ENCODE results near the gene PPM1M.
"Not testable (repeated sequence)": the region's sequence is repeated elsewhere in the genome, so short reads cannot be mapped to it uniquely, and the experiment has no call there.

The PPM1M gene

DNA sequence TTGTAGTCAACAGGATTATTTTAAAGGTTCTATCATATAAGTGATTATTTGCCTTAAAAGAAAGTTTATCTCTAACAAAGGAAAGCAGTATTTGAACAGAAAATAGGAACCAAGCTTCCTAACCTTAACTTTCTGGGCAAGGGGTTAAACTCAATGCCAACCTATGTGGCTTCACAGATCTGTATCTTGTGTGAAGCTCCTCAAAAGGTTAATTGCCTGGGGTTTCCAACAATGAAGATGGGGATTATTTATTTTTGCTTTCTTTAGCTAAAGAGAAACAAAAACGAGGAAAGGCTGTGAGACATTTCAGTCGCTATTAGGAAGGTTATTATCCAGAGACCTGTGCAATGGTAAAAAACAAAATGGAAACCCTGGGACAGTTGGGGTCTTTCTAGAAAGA lies 34.0 kb downstream of the PPM1M start:
- DNase-seq: no peak

DNA sequence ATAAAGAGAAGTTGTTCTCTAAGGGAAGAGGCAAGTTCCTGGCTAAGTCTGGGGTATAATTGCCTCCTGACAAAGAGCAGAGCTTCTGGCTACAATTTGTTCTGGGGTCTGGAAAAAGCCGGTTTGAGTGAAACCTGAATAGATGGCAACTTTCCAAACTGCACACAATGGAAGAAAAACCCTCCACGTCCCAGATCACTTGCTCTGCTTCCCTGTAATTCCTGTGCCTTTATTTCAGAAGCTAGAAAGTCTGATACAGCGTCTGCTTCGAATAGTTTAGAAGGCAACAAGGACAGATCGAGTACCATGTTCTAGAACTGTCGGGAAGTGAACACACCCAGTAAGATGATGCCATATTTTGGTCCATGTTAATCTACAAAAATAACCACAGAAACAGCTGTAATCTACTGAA lies 34.5 kb downstream of the PPM1M start:
- DNase-seq: no peak

- peak; percentile 68 for DNase-seq
Measured at GRCh38 chr3:52281981-52282801, 36.6 kb downstream of the PPM1M start.

GRCh38 chr3:52283306-52283705 lies 37.7 kb downstream of the PPM1M start:
- DNase-seq: no peak

DNA sequence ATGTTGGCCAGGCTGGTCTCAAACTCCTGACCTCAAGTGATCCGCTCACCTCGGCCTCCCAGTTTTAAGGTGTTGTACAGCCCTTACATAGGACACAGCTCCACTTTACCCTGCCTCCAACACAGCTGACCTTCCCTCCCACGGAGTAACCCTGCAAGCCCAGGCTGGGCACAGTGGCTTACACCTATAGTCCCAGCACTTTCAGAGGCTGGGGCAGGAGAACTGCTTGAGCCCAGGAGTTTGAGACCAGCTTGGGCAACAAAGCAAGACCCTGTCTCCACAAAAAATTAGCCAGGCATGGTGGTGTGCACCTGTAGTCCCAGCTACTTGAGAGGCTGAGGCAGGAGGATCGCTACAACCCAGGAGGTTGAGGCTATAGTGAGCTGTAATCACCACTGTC lies 38.5 kb downstream of the PPM1M start:
- DNase-seq: not testable (repeated sequence)

GRCh38 chr3:52286777-52287110 lies 41.2 kb downstream of the PPM1M start:
- DNase-seq: no peak

GRCh38 chr3:52288674-52289073 lies 43.1 kb downstream of the PPM1M start:
- DNase-seq: no peak

- DNase-seq: no peak
Measured at GRCh38 chr3:52289338-52289746, 43.8 kb downstream of the PPM1M start.

GRCh38 chr3:52289747-52290595 lies 44.4 kb downstream of the PPM1M start:
- no peak for DNase-seq

DNA sequence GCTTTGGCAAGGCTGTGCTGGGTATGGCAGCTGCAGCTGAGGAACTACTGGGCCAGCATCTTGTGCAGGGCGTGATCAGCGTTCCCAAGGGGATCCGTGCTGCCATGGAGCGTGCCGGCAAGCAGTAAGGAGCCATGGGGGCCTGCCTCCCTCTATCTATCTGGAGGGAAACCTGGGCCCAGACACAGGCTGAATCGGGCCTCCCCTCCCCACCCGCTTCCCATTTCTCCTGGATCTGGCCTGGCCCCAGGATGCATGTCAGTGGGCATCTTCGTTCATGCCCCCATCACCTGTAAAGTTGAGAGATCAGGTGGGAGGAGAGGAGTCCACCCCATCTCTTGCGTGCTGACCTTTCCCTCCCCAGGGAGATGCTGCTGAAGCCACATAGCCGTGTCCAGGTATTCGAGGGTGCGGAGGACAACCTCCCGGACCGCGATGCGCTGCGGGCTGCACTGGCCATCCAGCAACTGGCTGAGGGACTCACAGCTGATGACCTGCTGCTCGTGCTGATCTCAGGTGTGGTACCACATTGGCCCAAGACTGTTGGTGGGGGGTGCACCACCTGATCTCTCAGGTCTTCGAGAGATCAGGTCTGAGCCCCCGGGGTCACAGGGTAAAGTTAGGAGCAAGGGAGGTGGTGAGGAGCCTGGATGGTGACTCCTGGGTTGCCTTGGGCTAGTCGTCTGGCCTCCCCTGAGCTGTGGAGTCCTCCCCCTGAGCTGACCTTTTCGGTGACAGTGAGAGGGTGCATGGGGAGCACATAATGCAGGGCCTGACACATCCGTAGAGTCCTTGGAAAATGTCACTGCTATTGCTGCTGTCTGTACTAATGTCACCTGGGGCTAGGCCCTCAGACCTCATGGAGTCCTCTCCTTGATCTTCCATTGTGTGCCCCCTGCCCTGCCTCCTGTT lies 45.3 kb downstream of the PPM1M start:
- DNase-seq: no peak

DNA sequence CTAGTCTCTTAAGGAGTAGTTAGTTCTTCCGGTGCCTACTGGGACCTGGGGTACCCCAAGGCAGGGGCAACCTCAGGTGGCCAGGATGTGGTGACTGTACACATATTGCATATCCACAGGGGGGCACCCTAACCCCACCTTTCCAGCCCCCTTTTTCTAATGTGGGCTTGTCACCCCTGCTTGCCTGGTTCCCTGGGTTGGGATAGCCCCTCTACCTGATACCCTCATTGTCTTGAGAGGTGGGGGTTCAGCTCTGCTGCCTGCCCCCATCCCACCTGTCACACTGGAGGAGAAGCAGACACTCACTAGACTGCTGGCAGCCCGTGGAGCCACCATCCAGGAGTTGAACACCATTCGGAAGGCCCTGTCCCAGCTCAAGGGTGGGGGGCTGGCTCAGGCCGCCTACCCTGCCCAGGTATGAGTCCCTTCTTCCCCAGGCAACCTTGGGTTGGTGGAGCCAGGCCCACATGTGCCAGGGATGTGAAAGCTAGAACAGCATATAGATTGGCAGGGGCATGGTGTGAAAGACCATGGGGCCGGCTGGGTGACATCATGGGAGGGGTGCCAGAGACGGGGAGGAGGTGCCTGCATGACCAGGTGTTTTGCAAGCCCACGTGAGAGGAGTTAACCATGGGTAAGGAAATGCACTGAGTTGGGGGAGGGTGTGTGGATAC lies 46.1 kb downstream of the PPM1M start:
- DNase-seq: peak; percentile 70

DNA sequence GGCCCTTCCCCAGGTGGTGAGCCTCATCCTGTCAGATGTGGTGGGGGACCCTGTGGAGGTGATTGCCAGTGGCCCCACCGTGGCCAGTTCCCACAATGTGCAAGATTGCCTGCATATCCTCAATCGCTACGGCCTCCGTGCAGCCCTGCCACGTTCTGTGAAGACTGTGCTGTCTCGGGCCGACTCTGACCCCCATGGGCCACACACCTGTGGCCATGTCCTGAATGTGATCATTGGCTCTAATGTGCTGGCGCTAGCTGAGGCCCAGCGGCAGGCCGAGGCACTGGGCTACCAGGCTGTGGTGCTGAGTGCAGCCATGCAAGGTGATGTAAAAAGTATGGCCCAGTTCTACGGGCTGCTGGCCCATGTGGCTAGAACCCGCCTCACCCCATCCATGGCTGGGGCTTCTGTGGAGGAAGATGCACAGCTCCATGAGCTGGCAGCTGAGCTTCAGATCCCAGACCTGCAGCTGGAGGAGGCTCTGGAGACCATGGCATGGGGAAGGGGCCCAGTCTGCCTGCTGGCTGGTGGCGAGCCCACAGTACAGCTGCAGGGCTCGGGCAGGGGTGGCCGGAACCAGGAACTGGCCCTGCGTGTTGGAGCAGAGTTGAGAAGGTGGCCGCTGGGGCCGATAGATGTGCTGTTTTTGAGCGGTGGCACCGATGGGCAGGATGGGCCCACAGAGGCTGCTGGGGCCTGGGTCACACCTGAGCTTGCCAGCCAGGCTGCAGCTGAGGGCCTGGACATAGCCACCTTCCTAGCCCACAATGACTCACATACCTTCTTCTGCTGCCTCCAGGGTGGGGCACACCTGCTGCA lies 46.9 kb downstream of the PPM1M start:
- no peak for DNase-seq

- DNase-seq: no peak
Measured at GRCh38 chr3:52293491-52294319, 48.1 kb downstream of the PPM1M start.

- DNase-seq: no peak
Measured at GRCh38 chr3:52294320-52295150, 49.0 kb downstream of the PPM1M start.

GRCh38 chr3:52295671-52296208 lies 50.2 kb downstream of the PPM1M start:
- DNase-seq: no peak

GRCh38 chr3:52297242-52298148 lies 51.9 kb downstream of the PPM1M start:
- DNase-seq: no peak

DNA sequence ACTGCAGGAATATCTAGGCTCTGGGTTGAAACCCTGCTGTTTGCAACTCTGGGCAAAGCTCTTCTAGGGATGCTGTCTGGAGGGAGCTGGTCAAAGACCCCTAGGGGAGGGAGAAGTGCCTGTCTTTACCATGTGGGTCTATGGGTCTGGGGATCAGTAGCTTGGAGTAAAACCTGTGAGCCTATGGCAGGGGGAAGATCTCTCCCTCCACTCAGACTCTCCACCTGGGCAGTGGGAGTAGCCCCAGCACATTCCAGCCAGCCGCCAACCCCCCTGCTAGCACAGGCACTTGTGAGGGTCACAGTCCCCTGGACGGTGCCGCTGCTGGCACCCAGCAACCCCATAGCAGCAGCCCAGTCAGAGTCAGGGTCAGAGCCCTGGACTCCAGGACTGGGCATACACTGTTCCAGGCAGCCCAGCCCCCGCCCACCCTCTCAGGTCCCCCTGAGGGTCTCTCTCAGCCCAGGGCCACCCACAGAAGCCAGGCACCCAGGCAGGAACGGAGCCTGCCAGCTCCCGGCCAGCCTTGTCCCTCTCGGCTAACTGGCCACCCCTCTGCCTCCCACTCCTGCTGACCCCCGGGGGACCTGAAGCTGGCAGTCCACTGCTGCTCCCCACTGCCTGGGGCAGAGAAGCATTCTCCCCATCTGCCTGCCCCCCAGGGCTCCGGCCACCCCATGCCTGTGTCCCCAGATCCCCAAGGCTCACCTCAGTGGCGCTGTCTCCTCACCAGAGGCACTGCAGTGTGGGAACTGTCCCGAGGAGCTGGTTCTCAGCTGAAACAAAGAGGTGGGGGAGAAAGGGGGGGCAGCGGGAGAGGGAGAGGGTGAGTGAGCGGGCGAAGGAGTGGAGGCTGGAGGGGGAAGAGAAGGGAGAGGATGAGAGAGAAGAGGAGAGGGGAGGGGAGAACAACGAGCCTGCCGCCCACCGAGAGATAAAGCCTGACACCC lies 52.9 kb downstream of the PPM1M start:
- no peak for DNase-seq
